Smooth muscle cell of the brain vasculature (primary cell): ENCODE measurements around the gene CD84.
"Not testable (repeated sequence)": the region's sequence is repeated elsewhere in the genome, so short reads cannot be mapped to it uniquely, and the experiment has no call there.

Experiments used
- DNase-seq: peaks from one replicate; pipeline ENCODE4 v3.0.0-alpha.2; 2012; ENCODE audit warnings: low read depth, low spot score

CD84 gene

DNA sequence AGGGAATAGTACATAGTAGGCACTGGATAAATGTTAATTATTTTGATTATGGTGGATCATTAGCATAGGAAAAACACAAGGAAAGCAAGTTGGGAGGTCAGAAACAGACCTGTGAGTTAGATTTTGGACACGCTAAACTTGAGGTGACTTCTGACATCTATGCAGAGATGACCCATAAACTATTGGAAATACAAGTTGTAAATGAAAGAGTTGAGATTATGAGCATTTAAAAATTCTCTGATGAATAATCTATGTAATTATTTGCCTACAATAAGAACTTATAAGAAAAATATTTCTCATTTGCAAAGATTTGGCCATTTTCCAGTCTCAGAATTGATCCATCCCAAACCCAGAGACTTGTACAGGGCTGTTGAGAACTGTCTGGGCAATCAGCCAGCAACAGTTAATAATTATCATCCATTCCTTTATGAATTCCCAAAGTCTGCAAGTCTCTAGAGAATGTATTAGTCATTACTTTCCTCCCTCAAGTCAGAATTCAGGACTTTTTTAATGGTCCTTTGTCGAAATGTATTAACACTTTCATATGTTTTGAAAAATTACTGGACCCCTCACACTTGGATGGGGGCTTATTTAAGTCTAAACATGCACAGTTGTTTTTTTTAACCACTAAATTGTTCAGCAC lies 36.9 kb downstream of the CD84 start:
- no peak for DNase-seq

DNA sequence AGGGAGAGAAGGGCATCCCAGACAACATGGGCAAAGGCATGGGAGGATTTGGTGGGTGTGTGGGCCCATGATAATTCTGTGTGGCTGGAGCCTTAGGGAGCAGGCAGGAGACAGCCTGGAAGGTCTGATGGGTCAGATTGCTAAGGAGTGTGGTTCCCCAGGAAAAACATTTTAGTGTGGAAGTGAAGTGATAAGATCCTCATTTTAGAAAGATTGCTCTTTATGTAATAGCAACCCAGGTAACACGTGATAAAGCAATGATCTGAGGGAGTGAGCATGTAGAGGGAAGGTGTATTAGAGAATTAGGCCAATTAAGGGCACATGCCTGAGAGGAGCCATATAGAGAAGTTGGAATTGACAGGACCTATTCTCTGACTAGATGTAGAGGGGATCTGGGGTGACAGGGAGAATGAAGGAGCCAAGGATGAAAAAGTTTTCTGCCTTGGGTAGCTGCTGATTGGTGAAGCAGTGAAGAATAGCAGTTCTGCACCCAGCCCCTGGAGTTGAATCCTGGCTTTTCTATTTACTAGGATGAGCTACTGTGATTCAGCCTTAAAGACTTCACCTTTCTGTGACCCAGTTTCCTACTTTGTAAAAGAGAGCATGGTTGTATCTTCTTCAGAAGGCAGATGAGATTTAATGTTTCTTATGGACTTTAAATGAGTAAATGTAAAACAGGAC lies 37.5 kb downstream of the CD84 start:
- no peak for DNase-seq

DNA sequence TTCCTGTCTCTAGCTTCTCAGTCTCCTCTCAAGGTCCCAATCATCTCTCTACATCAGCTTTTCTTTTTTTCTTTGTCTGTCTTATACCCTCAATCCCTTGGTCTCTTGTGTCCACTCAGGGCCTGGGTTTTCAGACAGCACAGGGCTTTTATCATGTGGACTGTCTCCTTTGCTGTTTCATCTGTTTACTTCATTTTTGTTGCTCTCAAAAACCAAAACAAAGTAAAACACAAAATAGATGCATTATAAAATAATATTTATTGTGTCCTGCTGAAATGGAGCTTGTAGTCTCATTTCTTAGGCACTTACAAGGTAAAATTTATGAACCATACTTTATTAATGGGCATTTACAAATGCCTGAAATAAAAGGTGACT lies 38.5 kb downstream of the CD84 start:
- no peak for DNase-seq

DNA sequence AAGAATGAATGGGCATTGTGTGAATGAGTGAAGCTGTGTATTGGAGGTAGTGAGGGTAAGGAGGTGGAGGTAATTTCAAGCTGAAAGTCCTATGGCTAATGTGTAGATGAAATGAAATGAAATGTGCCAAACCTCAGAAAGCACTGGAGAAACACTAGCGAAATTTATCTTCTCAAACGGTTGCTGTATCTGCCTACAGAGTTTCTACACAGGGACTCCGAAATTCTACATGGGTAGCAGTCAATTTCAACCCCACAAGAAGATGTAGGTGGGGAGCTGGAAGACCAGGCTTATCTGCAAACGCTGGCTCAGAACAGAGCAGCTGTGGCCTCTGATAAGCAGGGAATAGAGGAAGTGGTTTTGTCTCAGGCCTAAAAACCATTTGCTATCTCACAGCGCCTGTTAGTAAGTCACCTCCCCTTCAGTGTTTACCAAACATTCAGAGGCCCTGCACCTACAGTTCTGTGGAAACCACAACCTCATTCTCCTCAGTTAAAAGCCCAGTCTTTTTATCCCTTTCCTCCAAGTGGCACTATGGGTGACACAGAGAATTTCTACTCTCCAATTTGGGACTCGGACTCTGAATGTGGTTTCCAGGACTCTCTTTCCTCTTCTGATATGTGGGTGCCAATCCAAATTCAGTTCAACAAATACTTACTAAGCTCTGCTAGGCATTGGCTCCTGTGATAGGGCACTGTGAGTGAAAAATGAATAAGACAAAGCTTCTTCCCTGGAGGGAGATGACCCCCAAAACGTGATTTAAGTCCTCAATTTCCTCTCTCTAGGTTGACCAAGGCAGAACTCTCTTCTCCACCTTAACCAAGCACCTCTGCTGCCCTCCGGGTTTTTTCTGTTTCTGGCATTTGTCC lies 39.1 kb downstream of the CD84 start:
- no peak for DNase-seq

DNA sequence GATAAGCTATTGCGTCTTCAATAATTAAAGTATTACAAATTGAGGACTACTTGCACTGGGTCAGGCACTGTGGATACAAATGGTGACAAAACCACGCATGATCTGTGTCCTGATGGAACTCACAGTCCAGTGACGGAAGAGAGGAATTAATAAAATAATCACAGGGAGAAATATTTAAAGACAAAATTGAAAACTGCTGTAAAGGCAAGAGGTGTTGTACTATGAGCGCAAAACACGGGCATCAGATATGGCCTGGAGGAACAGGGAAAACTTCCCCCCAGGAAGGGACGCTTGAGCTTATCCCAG lies 39.7 kb downstream of the CD84 start:
- no peak for DNase-seq

DNA sequence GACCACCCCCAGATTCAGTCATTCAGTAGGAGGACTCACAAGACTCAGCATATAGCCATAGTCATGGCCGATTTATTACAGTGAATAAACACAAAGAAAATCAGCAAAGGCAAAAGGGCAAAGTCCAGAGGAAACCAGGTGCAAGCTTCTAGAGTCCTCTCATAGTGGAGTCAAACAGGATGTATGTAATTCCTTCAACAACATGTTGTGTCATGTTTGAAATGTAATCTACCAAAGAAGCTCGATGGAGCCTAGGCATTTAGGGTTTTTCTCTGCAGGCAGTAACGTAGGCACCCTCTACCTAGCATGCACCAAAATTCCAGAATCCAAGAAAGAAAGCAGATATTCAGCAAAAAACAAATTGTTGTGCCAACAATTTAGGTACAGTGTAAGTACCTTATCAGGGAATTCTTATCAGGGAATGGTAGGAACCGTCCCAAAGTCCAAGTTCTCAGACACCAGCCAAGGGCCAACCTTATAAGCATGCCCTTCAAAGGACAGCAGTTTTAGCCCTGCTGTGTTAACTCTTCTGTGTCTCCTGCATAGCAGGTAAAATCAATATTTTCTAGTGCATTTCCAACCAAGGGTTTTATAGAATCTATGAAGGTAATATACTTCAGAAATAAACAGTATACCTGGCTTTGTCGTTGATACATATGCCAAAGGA lies 40.2 kb downstream of the CD84 start:
- DNase-seq, result no peak

DNA sequence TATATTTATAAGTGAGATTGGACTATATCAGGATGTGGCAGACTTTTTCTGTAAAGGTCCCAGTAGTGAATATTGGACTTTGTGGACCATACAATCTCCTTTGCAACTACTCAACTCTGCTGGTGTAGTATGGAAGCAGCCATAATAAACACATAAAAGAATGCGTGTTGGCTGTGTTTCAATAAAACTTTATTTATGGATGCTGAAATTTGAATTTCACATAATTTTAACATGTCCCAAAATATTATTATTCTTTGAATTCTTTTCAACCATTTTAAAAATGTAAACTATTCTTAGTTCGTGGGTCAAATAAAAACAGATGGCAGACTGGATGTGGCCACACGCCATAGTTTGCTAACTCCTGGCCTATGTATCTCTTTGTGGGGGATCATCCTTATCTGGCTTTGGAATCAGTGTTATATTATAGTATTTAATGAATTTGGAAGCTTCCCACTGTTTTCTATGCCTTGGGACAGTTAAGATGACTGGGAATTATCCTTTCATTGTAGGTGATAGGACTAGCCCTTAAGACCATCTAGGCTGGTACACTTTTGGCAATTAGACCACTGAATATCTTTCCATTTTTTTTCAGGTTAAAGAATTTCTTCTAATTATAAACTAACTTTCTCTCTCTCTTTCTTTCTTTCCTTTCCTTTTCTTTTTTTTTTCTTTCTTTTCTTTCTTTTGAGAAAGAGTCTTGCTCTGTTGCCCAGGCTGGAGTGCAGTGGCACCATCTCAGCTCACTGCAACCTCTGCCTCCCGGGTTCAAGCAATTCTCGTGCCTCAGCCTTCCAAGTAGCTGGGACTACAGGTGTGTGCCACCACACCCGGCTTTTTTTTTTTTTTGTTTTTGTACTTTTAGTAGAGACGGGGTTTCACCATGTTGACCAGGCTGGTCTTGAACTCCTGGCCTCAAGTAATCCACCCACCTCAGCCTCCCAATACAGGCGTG lies 41.3 kb downstream of the CD84 start:
- no peak for DNase-seq

DNA sequence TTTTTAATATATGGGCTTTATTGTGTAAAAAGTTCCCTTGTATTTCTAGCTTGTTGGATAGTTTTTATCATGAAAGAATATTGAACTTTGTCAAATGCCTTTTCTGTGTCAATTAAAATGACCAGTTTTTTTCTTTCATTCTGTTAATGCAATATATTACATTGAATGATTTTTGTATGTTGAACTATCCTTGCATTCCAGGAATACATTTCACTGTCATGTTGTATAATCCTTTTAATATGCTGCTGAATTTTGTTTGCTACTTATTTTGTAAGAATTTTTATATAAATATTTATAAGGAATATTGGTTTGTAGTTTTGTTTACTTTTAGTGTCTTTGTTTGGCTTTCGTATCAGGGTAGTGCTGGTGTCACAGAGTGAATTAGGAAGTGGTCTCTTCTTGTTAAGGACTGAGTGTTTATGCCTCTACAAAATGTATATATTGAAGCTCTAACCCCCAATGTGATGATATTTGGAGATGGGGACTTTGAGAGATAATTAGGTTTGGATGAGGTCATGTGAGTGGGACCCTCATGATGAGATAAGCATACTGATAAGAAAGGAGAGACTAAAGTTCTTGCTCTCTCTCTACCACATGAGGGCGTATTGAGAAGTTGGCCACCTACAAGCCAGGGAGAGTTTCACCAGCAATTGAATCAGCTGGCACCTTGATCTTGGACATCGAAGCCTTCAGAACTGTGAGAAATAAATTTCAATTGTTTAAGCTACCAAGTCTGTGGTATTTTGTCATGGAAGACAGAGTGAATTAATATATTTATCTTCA lies 44.3 kb downstream of the CD84 start:
- DNase-seq, result no peak

DNA sequence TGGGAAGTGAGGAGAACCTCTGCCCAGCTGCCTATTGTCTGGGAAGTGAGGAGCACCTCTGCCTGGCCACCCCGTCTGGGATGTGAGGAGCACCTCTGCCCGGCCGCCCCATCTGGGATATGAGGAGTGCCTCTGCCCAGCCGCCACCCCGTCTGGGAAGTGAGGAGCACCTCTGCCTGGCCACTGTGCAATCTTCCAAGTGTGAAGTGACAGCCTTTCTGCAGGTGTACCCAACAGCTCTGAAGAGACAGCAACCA lies 46.8 kb downstream of the CD84 start:
- DNase-seq, result not testable (repeated sequence)

DNA sequence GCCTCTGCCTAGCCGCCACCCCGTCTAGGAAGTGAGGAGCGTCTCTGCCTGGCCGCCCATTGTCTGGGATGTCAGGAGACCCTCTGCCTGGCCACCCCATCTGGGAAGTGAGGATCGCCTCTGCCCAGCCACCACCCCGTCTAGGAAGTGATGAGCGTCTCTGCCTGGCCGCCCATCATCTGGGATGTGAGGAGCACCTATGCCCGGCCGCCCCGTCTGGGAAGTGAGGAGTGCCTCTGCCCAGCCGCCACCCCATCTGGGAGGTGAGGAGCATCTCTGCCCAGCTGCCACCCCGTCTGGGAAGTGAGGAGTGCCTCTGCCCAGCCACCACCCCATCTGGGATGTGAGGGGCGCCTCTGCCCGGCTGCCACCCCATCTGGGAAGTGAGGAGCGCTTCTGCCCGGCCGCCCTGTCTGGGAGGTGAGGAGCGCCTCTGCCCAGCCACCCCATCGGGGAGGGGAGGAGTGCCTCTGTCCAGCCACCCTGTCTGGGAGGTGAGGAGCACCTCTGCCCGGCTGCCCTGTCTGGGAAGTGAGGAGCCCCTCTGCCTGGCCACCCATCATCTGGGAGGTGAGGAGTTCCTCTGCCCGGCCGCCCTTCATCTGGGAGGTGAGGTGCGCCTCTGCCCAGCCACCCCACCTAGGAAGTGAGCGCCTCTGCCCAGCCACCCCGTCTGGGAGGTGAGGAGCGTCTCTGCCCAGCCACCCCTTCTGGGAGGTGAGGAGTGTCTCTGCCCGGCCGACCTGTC lies 47.3 kb downstream of the CD84 start:
- DNase-seq, result not testable (repeated sequence)

DNA sequence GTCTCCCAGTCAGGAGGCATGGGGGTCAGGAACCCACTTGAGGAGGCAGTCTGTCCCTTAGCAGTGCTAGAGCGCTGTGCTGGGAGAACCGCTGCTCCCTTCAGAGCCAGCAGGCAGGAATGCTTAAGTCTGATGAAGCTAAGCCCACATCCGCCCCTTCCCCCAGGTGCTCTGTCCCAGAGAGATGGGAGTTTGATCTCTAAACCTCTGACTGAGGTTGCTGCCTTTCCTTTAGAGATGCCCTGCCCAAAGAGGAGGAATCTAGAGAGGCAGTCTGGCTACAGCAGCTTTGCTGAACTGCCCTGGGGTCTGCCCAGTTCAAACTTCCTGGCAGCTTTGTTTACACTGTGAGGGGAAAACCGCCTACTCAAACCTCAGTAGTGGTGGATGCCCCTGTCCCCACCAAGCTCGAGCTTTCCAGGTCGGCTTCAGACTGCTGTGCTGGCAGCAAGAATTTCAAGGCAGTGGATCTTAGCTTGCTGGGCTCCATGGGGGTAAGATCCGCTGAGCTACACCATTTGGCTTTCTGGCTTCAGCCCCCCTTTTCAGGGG lies 49.8 kb downstream of the CD84 start:
- DNase-seq, result not testable (repeated sequence)

DNA sequence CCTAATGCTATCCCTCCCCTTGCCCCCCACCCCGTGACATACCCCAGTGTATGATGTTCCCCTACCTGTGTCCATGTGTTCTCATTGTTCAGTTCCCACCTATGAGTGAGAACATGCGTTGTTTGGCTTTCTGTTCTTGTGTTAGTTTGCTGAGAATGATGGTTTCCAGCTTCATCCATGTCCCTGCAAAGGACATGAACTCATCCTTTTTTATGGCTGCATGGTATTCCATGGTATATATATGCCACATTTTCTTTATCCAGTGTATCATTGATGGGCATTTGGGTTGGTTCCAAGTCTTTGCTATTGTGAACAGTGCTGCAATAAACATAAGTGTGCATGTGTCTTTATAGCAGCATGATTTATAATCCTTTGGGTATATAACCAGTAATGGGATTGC lies 55.5 kb downstream of the CD84 start:
- DNase-seq, result not testable (repeated sequence)

DNA sequence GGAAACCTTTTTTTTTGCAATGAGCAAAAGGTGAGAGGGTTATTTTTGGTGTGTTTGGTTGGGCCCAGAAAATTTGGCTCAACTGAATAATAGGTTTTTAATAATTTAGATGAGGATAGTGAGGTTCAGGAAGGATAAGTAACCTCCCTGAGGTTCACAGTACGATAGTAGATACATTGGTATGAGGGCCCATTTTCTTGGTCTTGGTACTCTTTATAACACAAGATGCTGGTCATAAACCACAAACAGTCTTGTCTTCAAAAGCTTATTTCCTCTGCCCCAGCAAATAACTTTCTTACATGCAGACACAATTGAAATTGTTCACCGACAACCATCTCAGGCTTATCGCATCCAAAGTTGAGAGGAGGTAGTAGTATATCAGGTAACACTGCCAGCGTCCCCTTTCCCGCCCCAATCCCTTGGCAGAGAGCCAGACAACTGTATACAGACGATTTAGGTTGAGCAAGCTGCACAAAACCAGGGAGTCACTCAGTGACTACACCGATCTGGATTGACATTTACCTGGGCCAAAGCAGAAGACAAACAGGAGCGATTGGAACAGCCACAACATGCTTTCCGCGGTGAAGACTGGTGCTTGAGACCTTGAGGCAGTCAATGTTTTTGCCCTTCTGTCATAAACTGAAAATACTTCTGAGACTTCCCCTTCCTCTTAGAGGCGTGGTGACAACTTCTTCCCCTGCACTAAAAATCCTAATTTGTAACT lies 56.5 kb downstream of the CD84 start, which contains the start of gene SLAMF6:
Gene SLAMF6, minus strand, starts transcription at position 634 of the 724 bp plus-strand sequence. Its CDS starts 63 bp downstream, at position 571.
- DNase-seq, result no peak

DNA sequence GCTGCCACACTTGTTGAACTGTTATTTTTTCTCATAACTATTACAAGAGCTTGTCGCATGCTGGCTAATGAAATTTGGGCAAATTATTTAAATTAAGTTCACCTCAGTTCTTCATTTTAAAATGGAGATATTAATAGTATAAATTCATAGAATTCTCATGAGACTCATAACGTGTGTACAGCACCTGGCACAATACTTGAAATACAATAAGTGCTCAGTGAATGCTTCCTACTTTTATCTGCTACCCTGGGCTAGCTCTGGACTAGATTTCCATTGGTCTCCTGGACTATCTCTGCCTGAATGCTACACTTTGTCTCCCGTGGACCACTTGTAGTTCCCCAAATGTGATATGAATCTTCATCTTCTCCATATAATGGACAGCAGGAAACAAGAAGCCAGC lies 57.2 kb downstream of the CD84 start:
- DNase-seq, result no peak

DNA sequence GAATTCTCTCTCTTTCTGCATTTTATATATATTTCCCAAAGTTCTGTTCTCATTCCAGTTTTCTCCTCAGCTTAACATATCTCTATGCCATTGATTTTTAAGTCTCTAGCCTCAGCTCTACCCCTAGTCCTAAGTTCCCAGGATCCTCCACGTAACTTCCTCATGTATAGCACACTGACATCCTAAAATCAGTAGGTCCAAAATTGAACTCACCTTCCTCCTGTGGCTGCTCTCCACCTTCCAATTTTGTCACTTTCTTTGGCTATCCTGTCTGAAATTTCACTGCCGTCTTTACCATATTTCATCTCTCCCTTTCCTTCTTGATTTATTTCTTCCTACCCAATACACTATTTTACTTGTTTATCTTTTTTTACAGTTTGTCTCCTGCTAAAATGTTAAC lies 57.7 kb downstream of the CD84 start:
- no peak for DNase-seq

DNA sequence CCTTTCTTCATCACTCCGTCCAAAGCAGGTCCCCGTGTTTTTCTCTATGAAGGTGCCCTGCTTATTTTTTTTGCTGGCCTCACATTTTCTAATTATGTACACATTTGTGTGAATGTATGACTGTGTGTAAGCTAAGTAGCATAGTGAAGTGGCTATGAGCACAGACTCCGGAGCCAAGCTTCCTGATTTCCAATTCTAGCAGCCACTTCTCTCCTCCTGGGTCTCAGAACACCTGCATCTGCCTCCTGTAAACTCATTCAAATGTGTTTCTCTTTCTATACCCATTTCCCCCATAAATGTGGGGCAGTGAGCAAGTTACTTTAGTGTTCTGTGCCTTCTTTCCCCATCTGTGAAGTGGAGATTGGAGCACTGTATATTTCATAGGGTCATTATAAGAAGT lies 58.3 kb downstream of the CD84 start:
- no peak for DNase-seq

DNA sequence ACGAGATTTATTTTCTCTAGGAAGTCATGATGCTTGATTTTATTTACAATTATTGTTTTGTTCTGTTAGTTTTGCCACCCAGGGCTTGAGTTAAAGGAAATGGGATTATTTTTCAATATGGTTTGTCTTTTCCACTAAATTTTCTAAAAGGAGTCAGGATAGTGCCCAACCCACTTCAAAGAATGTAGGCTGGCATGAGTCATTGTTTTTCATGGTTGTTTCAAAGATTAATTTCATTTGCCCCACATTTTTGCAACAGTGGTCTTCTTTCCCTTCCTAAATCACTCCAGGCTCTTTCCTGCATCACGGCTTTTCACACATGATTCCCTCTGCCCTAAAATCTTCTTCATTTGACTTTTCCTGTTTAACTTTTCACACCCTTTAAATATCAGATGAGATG lies 58.7 kb downstream of the CD84 start:
- DNase-seq, result no peak

DNA sequence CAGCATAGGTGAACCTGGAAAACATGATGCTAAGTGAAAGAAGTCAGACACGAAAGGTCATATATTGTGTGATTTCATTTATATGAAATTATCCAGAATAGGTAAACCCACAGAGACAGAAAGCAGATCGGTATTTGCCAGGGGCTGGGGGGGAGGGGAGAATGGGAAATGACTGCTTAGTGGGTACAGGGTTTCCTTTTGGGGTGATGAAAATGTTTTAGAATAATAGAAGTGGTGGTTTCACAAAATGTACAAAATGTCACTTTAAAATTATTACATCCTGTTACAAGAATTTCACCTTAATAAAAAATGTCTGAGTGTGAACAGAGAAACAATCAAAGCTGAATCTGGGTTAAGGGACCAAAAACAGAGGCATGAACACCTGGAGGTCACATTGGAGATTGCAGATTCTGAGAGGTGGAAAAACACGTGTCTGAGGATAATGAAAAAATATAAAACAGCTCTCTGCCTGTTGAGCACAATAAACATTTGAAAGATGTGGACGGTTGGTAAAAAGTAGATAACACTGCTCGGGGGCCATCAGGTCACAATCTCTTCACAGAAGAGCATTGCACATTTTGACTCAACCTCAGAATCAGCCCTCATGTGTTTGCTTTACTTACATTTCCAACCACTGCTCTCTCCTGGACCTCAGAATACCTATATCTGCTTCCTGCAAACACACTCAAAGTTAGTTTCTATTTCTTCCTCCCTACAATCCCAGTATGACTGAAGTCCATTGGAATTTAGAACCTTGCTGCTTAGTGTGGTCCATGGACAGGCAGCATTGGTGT lies 59.5 kb downstream of the CD84 start:
- DNase-seq, result no peak
